GM12801 (cell line): Measurements from ENCODE around the gene PIK3R6.

Experiments used
- CTCF ChIP-seq: IDR thresholded peaks from one replicate; pipeline ENCODE4 v1.5.1; 2011; ENCODE audit warnings: control low read depth; ENCODE audit not compliant: insufficient read length; ENCODE audit errors: extremely low read depth

Gene PIK3R6

GRCh38 chr17:8766731-8767130 lies 100.7 kb downstream of the PIK3R6 start:
- no peak for TF ChIP-seq CTCF

DNA sequence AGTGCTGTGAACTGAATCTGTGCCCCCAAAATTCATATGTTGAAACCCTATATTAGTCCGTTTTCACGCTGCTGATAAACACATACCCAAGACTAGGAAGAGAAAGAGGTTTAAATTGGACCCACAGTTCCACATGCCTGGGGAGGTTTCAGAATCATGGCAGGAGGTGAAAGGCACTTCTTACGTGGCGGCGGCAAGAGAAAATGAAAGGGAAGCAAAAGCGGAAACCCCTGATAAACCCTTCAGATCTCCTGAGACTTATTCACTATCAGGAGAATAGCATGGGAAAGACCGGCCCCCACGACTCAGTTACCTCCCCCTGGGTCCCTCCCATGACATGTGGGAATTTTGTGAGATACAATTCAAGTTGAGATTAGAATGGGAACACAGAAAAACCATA lies 105.5 kb downstream of the PIK3R6 start:
- no peak for TF ChIP-seq CTCF

DNA sequence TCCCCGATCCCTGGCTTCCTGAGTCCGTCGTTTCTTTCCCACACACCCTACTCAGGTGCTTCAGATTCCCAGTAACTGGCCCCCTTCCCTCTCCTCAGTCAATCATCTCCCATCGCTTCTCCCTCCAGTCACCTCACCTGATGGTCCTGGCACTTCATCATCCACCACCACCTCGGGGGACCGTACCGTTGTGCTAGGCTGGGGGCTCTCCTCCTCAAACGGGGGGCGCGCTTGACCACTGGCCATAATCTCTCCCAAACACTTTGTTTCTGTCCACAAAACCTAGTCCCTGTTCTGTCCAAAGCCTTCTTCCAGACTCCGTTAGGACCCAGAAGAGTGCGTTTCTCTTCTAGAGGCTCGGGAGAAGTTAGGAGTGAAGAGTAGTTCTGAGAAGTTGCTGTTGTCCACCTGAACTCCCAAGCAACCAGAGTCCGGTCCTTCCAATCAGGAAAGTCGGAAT lies 109.3 kb downstream of the PIK3R6 start, which contains the start of gene SPDYE4:
TSS of gene SPDYE4 (minus strand) at position 410 of the 460 bp plus-strand sequence. CDS start at position 246, 164 bp downstream.
- TF ChIP-seq CTCF = no peak

DNA sequence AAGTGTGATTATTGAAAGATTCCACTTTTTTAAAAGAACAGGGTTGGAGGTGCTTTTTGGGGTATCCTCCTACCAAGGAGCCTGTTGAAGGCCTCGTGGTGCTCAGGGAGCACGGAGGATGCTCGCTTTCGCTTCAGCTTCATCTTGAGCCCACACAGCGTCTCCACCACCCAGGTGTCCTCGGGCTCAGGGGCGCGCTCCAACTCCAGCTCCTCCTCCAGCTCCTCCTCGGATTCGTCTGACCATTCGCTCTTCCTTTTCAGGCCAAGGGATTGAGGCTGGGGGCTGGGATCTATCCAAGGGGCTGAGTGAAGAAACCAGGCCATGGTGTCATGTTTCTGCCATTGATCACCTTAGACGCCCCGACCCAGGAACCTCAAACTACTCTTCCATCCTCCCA lies 110.3 kb downstream of the PIK3R6 start:
- no peak for TF ChIP-seq CTCF

DNA sequence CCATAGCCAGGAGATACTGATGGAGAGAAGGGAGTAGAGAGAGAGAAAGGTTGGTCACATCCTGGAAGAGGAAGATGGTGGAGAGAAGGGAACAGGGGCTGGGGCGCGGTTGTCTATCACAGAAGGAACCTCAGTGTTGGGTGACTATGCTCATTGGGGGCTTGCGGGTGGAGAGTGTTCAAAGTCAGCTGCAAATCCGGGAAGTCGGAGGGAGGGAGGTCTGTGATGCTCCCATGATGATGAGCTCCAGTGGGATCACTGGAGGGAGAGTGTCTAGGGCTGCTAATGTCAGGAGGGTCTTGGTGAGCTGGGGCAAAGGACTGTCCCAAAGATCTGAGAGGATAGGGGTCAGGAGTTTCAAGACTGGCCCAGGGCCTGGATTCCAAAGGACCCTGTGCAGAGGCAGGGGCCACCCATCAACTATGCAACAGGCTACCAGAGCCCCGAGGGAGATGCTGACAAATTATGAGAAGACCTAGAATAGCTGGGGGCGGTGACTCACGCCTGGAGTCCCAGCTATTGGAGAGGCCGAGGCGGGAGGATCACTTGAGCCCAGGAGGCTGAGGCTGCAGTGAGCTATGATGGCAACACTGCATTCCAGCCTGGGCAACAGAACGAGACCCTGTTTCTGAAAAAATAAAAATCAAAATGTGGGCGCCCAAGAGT lies 111.8 kb downstream of the PIK3R6 start:
- no peak for TF ChIP-seq CTCF

DNA sequence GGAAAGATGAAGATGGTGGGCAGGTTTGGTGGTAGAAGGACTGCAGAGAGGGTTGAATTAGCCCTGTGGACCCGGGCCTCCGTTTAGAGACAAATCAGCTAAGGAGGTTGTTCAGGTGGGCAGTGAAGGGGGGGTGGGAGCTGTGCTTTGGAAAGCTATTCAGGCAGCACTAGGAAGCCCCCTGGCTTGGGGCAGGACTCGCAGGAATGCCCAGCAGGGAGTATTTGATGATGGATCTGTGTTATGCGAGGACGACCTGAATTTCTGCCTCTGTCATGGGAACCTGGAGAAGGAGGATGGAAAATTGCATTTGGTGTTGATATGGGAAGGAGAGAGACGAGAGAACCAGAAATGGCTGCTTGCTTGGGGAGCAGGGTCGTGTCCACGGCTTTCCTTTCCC lies 112.6 kb downstream of the PIK3R6 start:
- no peak for TF ChIP-seq CTCF

DNA sequence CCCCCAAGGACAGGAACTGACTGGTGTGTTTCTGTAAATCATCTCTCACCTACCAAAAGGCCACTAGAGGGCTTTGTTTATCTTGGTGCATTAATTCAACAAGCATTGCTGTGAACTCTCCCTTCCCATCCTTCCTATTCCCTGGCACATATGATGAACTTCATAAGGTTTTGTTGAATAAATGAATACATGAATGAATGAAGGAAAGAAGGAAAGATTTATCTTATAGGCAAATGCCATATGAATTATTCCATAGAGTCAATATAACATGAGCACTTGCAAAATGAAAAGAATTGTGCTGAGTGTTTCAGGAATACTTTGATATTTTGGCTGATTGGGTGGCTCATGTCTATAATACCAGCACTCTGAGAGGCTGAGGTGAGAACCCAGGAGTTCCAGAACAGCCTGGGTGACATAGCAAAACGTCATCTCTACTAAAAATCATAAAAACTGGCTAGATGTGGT lies 113.5 kb downstream of the PIK3R6 start:
- no peak for TF ChIP-seq CTCF
